K562 (cell line): ENCODE measurements around the gene TP73. TPM values are rescaled to one million over a fixed set of nuclear protein-coding genes. Genes with fewer than 3 reads are reported as not detected.

ENCODE experiments used
- CBFA2T3 ChIP-seq: fragments of 450-650 bp; IDR thresholded peaks from 2 replicates; pipeline ENCODE4 v1.6.1; 2017
- FOXJ2 ChIP-seq: fragments of 200-800 bp; sonication (Bioruptor generic); IDR thresholded peaks from 2 replicates; pipeline ENCODE4 v1.6.1; 2016; ENCODE audit warnings: missing genetic modification characterization, missing compliant biosample characterization
- NONO ChIP-seq, 2 experiments: fragments of 200-400 bp in 1 of 2; fragments of 450-650 bp in 1 of 2; formaldehyde crosslinking in 1 of 2; IDR thresholded peaks; 2 replicates each; pipeline ENCODE4 v1.6.1; 2017; ENCODE audit warnings: low read depth in 2 of 2, mild to moderate bottlenecking in 2 of 2, moderate library complexity in 2 of 2, low read length in 1 of 2
- PRPF4 ChIP-seq: fragments of 200-400 bp; formaldehyde crosslinking; IDR thresholded peaks from one replicate; pipeline ENCODE4 v1.6.1; 2017; ENCODE audit warnings: low read length, low read depth, mild to moderate bottlenecking; ENCODE audit not compliant: insufficient read depth, poor library complexity, severe bottlenecking
- RBM14 ChIP-seq: fragments of 200-400 bp; formaldehyde crosslinking; IDR thresholded peaks from 2 replicates; pipeline ENCODE4 v1.6.1; 2018; ENCODE audit warnings: low read depth, mild to moderate bottlenecking, low read length, moderate library complexity, borderline replicate concordance; ENCODE audit not compliant: insufficient read depth
- SAFB ChIP-seq: fragments of 200-400 bp; formaldehyde crosslinking; IDR thresholded peaks from 2 replicates; pipeline ENCODE4 v1.6.1; 2017; ENCODE audit warnings: low read depth, low read length, borderline replicate concordance
- ZNF445 ChIP-seq: fragments of 250-450 bp; sonication (Bioruptor Pico); IDR thresholded peaks from 2 replicates; pipeline ENCODE4 v1.4.0; 2020; ENCODE audit warnings: low read depth, mild to moderate bottlenecking, moderate library complexity
- ZNF551 ChIP-seq: fragments of 250-450 bp; sonication (Bioruptor Pico); IDR thresholded peaks from 2 replicates; pipeline ENCODE4 v1.5.0; 2021; ENCODE audit warnings: mild to moderate bottlenecking, moderate library complexity
- ZNF717 ChIP-seq: fragments of 250-450 bp; sonication (Bioruptor Pico); IDR thresholded peaks from 2 replicates; pipeline ENCODE4 v1.5.0; 2021
- polyA plus RNA-seq, 8 experiments: library from polyadenylated mRNA; depleted of rRNA in 4 of 8; stranded (reverse) in 5 of 8; unstranded in 3 of 8; fragments of >200 nt; fragmentation: Nextera tagmentation in 2 of 8; fragmentation: Illumina TruSeq in 1 of 8; extraction: Ambion mirVana in 2 of 8; extraction: Trizol in 1 of 8; gene quantifications; 2 replicates each; pipeline versions ENCODE4 v1.2.1 to v1.2.3, GENCODE V29; 2011 to 2014; ENCODE audit warnings: inconsistent platforms in 1 of 8, missing spikeins in 1 of 8
- total RNA-seq, 7 experiments: library from RNA; depleted of rRNA in 6 of 7; stranded (reverse); fragments of >200 nt in 6 of 7; fragmentation: Illumina TruSeq in 2 of 7; extraction: Trizol in 2 of 7; gene quantifications; 2 replicates each; pipeline versions ENCODE4 v1.2.1 to v1.2.3, GENCODE V29; 2011 to 2021; ENCODE audit warnings: low replicate concordance in 1 of 7
- TF ChIP-seq, protein P1 (sequence below): fragments of 450-650 bp; IDR thresholded peaks from 2 replicates; pipeline ENCODE4 v1.7.0; 2016; ENCODE audit warnings: borderline replicate concordance
- TF ChIP-seq, protein P2 (sequence below): fragments of 250-450 bp; sonication (Bioruptor Pico); IDR thresholded peaks from 2 replicates; pipeline ENCODE4 v1.5.0; 2021
- TF ChIP-seq, protein P3 (sequence below): fragments of 250-450 bp; sonication (Bioruptor Pico); IDR thresholded peaks from 2 replicates; pipeline ENCODE4 v1.8.0; 2021; ENCODE audit warnings: moderate library complexity, mild to moderate bottlenecking, inconsistent platforms
- TF ChIP-seq, protein P4 (sequence below): IDR thresholded peaks from 2 replicates; pipeline ENCODE4 v1.6.1; 2011; ENCODE audit not compliant: insufficient read length; ENCODE audit errors: extremely low read depth
- TF ChIP-seq, protein P5 (sequence below): fragments of 450-650 bp; formaldehyde crosslinking; IDR thresholded peaks from 2 replicates; pipeline ENCODE4 v1.4.0; 2022; ENCODE audit warnings: missing genetic modification characterization
- TF ChIP-seq, protein P6 (sequence below): fragments of 200-800 bp; sonication (Bioruptor generic); IDR thresholded peaks from 2 replicates; pipeline ENCODE4 v1.6.1; 2017; ENCODE audit warnings: missing genetic modification characterization, missing compliant biosample characterization

Gene TP73
- total and polyA plus RNA-seq, 9 of the 15 experiments (the other 6 are each of a cell fraction or from before 2014, with no cell fraction given) = 0.07 to 1.6 (median 0.40) TPM; not detected in 2

DNA sequence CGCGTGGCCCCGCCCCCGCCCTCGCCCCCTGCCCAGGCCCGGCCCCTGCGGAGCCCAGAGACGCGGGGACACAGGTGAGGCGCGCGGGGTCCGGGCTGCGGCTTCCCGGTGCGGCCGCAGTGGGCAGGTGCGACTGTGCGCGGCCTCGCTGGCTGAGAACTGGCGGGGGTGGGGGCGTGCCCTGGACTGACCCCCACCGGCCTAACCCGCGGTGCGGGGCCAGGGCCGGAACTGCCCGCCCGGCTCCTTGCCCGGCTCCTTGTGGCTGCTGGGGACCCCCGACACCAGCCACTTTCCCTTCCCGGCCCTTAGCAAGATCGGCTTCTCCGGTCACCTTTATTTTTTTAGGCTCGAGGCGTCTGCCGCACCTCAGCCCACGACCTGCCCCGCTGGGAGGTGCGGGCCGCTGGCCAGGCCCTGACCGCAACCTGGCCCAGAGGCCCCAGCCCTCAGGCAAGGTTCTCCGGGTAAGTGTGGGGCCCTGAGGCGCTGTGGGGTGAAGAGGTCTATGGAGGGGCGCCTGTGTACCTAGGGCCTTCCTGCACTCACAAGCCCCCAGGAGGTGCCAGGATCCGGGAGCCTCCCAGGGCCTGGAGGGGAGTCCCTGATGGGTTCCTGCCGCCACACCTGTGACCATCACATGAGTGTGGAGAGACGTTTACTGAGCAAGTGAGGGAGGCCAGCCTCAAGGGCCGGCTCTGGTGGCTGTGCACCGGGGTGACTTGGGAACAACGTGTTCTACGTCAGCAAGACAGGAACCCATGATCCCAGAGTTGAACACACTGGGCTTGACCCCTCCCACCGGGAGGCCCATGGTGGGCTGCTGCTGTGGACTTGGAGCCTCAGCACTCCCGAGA lies 120.6 kb downstream of the TP73 start, which contains the start of gene SMIM1 (continued):
- TF ChIP-seq, protein P1, sequence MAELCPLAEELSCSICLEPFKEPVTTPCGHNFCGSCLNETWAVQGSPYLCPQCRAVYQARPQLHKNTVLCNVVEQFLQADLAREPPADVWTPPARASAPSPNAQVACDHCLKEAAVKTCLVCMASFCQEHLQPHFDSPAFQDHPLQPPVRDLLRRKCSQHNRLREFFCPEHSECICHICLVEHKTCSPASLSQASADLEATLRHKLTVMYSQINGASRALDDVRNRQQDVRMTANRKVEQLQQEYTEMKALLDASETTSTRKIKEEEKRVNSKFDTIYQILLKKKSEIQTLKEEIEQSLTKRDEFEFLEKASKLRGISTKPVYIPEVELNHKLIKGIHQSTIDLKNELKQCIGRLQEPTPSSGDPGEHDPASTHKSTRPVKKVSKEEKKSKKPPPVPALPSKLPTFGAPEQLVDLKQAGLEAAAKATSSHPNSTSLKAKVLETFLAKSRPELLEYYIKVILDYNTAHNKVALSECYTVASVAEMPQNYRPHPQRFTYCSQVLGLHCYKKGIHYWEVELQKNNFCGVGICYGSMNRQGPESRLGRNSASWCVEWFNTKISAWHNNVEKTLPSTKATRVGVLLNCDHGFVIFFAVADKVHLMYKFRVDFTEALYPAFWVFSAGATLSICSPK = no peak
- TF ChIP-seq ZNF445 (CRISPR knock-in tag) (no peak), SAFB (no peak), ZNF717 (CRISPR knock-in tag) (no peak), RBM14 (no peak), ZNF551 (CRISPR knock-in tag) (no peak), CBFA2T3 (no peak), FOXJ2 (no peak), NONO (IDR thresholded peaks at IDR 0.05; ENCODE audit: low read depth in 2 of 2, low read length in 1 of 2) (no peak), PRPF4 (no peak)
- TF ChIP-seq, protein P2, sequence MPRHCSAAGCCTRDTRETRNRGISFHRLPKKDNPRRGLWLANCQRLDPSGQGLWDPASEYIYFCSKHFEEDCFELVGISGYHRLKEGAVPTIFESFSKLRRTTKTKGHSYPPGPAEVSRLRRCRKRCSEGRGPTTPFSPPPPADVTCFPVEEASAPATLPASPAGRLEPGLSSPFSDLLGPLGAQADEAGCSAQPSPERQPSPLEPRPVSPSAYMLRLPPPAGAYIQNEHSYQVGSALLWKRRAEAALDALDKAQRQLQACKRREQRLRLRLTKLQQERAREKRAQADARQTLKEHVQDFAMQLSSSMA (CRISPR knock-in tag) = no peak
- TF ChIP-seq, protein P3, sequence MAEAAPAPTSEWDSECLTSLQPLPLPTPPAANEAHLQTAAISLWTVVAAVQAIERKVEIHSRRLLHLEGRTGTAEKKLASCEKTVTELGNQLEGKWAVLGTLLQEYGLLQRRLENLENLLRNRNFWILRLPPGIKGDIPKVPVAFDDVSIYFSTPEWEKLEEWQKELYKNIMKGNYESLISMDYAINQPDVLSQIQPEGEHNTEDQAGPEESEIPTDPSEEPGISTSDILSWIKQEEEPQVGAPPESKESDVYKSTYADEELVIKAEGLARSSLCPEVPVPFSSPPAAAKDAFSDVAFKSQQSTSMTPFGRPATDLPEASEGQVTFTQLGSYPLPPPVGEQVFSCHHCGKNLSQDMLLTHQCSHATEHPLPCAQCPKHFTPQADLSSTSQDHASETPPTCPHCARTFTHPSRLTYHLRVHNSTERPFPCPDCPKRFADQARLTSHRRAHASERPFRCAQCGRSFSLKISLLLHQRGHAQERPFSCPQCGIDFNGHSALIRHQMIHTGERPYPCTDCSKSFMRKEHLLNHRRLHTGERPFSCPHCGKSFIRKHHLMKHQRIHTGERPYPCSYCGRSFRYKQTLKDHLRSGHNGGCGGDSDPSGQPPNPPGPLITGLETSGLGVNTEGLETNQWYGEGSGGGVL = no peak
- TF ChIP-seq, protein P4, sequence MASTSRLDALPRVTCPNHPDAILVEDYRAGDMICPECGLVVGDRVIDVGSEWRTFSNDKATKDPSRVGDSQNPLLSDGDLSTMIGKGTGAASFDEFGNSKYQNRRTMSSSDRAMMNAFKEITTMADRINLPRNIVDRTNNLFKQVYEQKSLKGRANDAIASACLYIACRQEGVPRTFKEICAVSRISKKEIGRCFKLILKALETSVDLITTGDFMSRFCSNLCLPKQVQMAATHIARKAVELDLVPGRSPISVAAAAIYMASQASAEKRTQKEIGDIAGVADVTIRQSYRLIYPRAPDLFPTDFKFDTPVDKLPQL = no peak
- TF ChIP-seq, protein P5, sequence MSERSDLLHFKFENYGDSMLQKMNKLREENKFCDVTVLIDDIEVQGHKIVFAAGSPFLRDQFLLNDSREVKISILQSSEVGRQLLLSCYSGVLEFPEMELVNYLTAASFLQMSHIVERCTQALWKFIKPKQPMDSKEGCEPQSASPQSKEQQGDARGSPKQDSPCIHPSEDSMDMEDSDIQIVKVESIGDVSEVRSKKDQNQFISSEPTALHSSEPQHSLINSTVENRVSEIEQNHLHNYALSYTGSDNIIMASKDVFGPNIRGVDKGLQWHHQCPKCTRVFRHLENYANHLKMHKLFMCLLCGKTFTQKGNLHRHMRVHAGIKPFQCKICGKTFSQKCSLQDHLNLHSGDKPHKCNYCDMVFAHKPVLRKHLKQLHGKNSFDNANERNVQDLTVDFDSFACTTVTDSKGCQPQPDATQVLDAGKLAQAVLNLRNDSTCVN (CRISPR knock-in tag) = no peak
- TF ChIP-seq, protein P6, sequence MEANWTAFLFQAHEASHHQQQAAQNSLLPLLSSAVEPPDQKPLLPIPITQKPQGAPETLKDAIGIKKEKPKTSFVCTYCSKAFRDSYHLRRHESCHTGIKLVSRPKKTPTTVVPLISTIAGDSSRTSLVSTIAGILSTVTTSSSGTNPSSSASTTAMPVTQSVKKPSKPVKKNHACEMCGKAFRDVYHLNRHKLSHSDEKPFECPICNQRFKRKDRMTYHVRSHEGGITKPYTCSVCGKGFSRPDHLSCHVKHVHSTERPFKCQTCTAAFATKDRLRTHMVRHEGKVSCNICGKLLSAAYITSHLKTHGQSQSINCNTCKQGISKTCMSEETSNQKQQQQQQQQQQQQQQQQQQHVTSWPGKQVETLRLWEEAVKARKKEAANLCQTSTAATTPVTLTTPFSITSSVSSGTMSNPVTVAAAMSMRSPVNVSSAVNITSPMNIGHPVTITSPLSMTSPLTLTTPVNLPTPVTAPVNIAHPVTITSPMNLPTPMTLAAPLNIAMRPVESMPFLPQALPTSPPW (CRISPR knock-in tag) = peak; percentile 82
